H9 (cell line): ENCODE measurements around the gene PVALB. TPM values are rescaled to one million over a fixed set of nuclear protein-coding genes. Genes with fewer than 3 reads are reported as not detected.

ENCODE experiments used
- DNase-seq: peaks from one replicate; pipeline ENCODE4 v3.0.0-alpha.2; 2017
- H2AFZ ChIP-seq: one replicate; pipeline ENCODE4 v1.6.1; 2013; ENCODE audit warnings: mild to moderate bottlenecking, low read length, control low read depth, moderate library complexity
- H2AK5ac ChIP-seq: 2 replicates; pipeline ENCODE4 v1.6.1; 2013; ENCODE audit warnings: low read length, control low read depth, mixed read lengths; ENCODE audit not compliant: insufficient read length
- H2BK120ac ChIP-seq: one replicate; pipeline ENCODE4 v1.6.1; 2013; ENCODE audit warnings: low read depth, mild to moderate bottlenecking, low read length, control low read depth, inconsistent platforms; ENCODE audit not compliant: poor library complexity, severe bottlenecking
- H2BK12ac ChIP-seq: 2 replicates; pipeline ENCODE4 v1.6.1; 2013; ENCODE audit warnings: low read length, control low read depth, mixed read lengths, low read depth; ENCODE audit not compliant: insufficient read length
- H2BK15ac ChIP-seq: 2 replicates; pipeline ENCODE4 v1.6.1; 2013; ENCODE audit warnings: low read depth, low read length, control low read depth
- H2BK20ac ChIP-seq: one replicate; pipeline ENCODE4 v1.6.1; 2013; ENCODE audit warnings: low read depth, mild to moderate bottlenecking, low read length, control low read depth, inconsistent platforms; ENCODE audit not compliant: poor library complexity, severe bottlenecking
- H2BK5ac ChIP-seq: 2 replicates; pipeline ENCODE4 v1.6.1; 2013; ENCODE audit warnings: low read length, control low read depth, mixed read lengths; ENCODE audit not compliant: insufficient read length
- H3K14ac ChIP-seq: 2 replicates; pipeline ENCODE4 v1.6.1; 2013; ENCODE audit warnings: low read length, control low read depth; ENCODE audit not compliant: insufficient read depth
- H3K18ac ChIP-seq: 2 replicates; pipeline ENCODE4 v1.6.1; 2013; ENCODE audit warnings: low read depth, mild to moderate bottlenecking, mixed read lengths, low read length, control low read depth; ENCODE audit not compliant: insufficient read length
- H3K23ac ChIP-seq: 2 replicates; pipeline ENCODE4 v1.6.1; 2013; ENCODE audit warnings: low read length, control low read depth, mixed read lengths, low read depth; ENCODE audit not compliant: insufficient read length
- H3K23me2 ChIP-seq: 2 replicates; pipeline ENCODE4 v1.6.1; 2013; ENCODE audit warnings: low read depth, mild to moderate bottlenecking, mixed read lengths, low read length, control low read depth; ENCODE audit not compliant: insufficient read length, poor library complexity, severe bottlenecking
- H3K27ac ChIP-seq: 2 replicates; pipeline ENCODE4 v1.5.1; 2013; ENCODE audit warnings: low read length, control low read depth, mixed read lengths, low read depth; ENCODE audit not compliant: insufficient read length
- H3K27me3 ChIP-seq: 2 replicates; pipeline ENCODE4 v1.6.1; 2013; ENCODE audit warnings: low read length, control low read depth, inconsistent platforms; ENCODE audit not compliant: insufficient read depth
- H3K4ac ChIP-seq: 2 replicates; pipeline ENCODE4 v1.6.1; 2013; ENCODE audit warnings: low read depth, mild to moderate bottlenecking, control low read depth, inconsistent platforms, low read length, moderate library complexity
- H3K4me1 ChIP-seq: 2 replicates; pipeline ENCODE4 v1.6.1; 2013; ENCODE audit warnings: low read length, control low read depth, inconsistent platforms; ENCODE audit not compliant: insufficient read depth
- H3K4me2 ChIP-seq: 2 replicates; pipeline ENCODE4 v1.6.1; 2013; ENCODE audit warnings: low read length, control low read depth, mixed read lengths; ENCODE audit not compliant: insufficient read length, insufficient read depth
- H3K56ac ChIP-seq: 2 replicates; pipeline ENCODE4 v1.6.1; 2013; ENCODE audit warnings: low read depth, mild to moderate bottlenecking, mixed read lengths, low read length, control low read depth; ENCODE audit not compliant: insufficient read length
- H3K79me1 ChIP-seq: 2 replicates; pipeline ENCODE4 v1.6.1; 2013; ENCODE audit warnings: low read depth, mild to moderate bottlenecking, moderate library complexity, low read length, control low read depth, inconsistent platforms; ENCODE audit not compliant: insufficient read depth, poor library complexity, severe bottlenecking
- H3K79me2 ChIP-seq: 2 replicates; pipeline ENCODE4 v1.6.1; 2013; ENCODE audit warnings: low read length, control low read depth, inconsistent platforms; ENCODE audit not compliant: insufficient read depth
- H3K9ac ChIP-seq: 2 replicates; pipeline ENCODE4 v1.6.1; 2013; ENCODE audit warnings: low read length, control low read depth, mixed read lengths; ENCODE audit not compliant: insufficient read length; ENCODE audit errors: extremely low read depth
- H3K9me3 ChIP-seq: one replicate; pipeline ENCODE4 v1.6.1; 2013; ENCODE audit warnings: low read depth, low read length, inconsistent platforms; ENCODE audit not compliant: control insufficient read depth
- H3T11ph ChIP-seq: one replicate; pipeline ENCODE4 v1.6.1; 2013; ENCODE audit warnings: mild to moderate bottlenecking, low read length, control low read depth, inconsistent platforms
- H4K20me1 ChIP-seq: one replicate; pipeline ENCODE4 v1.6.1; 2013; ENCODE audit not compliant: control insufficient read depth, insufficient read length, insufficient read depth
- H4K5ac ChIP-seq: 2 replicates; pipeline ENCODE4 v1.6.1; 2013; ENCODE audit warnings: low read depth, mild to moderate bottlenecking, mixed read lengths, low read length, control low read depth; ENCODE audit not compliant: insufficient read length
- H4K8ac ChIP-seq: replicated peaks from 2 replicates; pipeline ENCODE4 v1.6.1; 2013; ENCODE audit warnings: low read length, control low read depth, mixed read lengths, low read depth; ENCODE audit not compliant: insufficient read length
- H4K91ac ChIP-seq: 2 replicates; pipeline ENCODE4 v1.6.1; 2013; ENCODE audit warnings: low read depth, mild to moderate bottlenecking, moderate library complexity, mixed read lengths, low read length, control low read depth; ENCODE audit not compliant: insufficient read length
- H3K27ac Mint-ChIP-seq, 3 experiments: 2 replicates in 2 of 3; 3 replicates in 1 of 3; pipeline ENCODE4 v1.8.0; 2020 to 2021; ENCODE audit warnings: mixed read lengths in 3 of 3, mild to moderate bottlenecking in 1 of 3, moderate library complexity in 1 of 3
- H3K27me3 Mint-ChIP-seq: 2 replicates; pipeline ENCODE4 v1.8.0; 2021; ENCODE audit warnings: low read depth, mild to moderate bottlenecking, moderate library complexity, mixed read lengths
- H3K36me3 Mint-ChIP-seq, 3 experiments: 2 replicates in 2 of 3; 3 replicates in 1 of 3; pipeline ENCODE4 v1.8.0; 2020 to 2021; ENCODE audit warnings: low read depth in 3 of 3, mixed read lengths in 3 of 3; ENCODE audit not compliant: insufficient read depth in 1 of 3
- H3K4me1 Mint-ChIP-seq, 2 experiments: 2 replicates each; pipeline ENCODE4 v1.8.0; 2020; ENCODE audit warnings: mixed read lengths in 2 of 2
- H3K4me3 Mint-ChIP-seq, 2 experiments: 2 replicates in 1 of 2; 3 replicates in 1 of 2; pipeline ENCODE4 v1.8.0; 2020 to 2021; ENCODE audit warnings: mild to moderate bottlenecking in 2 of 2, mixed read lengths in 2 of 2, moderate library complexity in 1 of 2
- H3K9me3 Mint-ChIP-seq, 2 experiments: 2 replicates in 1 of 2; 3 replicates in 1 of 2; pipeline ENCODE4 v1.8.0; 2020; ENCODE audit warnings: mild to moderate bottlenecking in 2 of 2, mixed read lengths in 2 of 2, moderate library complexity in 1 of 2
- WGBS: extraction: QIAGEN DNeasy Blood & Tissue Kit; methylation state at CpG from one replicate; pipeline ENCODE4 v1.1.7; 2013; ENCODE audit warnings: missing lambda C conversion rate, low lambda C conversion rate, mixed read lengths; ENCODE audit not compliant: insufficient read length; ENCODE audit errors: extremely low coverage; 5-methylcytosine and 5-hydroxymethylcytosine counted together
- total RNA-seq: library from RNA; stranded (reverse); gene quantifications from 2 replicates; pipeline ENCODE4 v1.2.1, GENCODE V29; 2021
- TF ChIP-seq, protein P1 (sequence below): fragments of 200-600 bp; sonication (generic); conservative IDR thresholded peaks from 3 replicates; pipeline ENCODE4 v1.8.0; 2021; ENCODE audit warnings: antibody characterized with exemption, mild to moderate bottlenecking

The PVALB gene
- total RNA-seq, 1 experiment from 2014 or later = 2.7 TPM

- Histone ChIP-seq H3K27ac (no peak overlapping the region), H3K18ac (no peak overlapping the region), H2AK5ac (no peak overlapping the region), H3T11ph (no peak overlapping the region), H4K20me1 (no peaks in the 10 kb centered on the region), H3K79me2 (no peaks in the 10 kb centered on the region), H3K27me3 (no peaks in the 10 kb centered on the region), H2BK12ac (no peak overlapping the region), H4K5ac (no peak overlapping the region), H2BK15ac (no peak overlapping the region), H3K4ac (no peak overlapping the region), H2AFZ (no peak overlapping the region), H2BK120ac (no peak overlapping the region), H3K23me2 (no peaks in the 10 kb centered on the region), H4K8ac (no peak overlapping the region), H2BK20ac (no peak overlapping the region), H3K56ac (no peak overlapping the region), H3K79me1 (no peaks in the 10 kb centered on the region), H3K14ac (no peak overlapping the region), H3K23ac (no peak overlapping the region), H2BK5ac (no peak overlapping the region), H4K91ac (no peak overlapping the region), H3K9ac (no peak overlapping the region), H3K4me1 (no peaks in the 10 kb centered on the region), H3K9me3 (no peaks in the 10 kb centered on the region), H3K4me2 (no peak overlapping the region)
- Mint-ChIP-seq H3K36me3 (peaks cover 8 to 45% (median 34%) of the 10 kb centered on the region in 3 experiments; a peak in 6 of 7 replicates), H3K4me3 (no peak overlapping the region), H3K27ac (no peak overlapping the region; a peak in 1 of 7 replicates), H3K4me1 (peaks cover 9 to 11% of the 10 kb centered on the region in 2 experiments), H3K9me3 (no peaks in the 10 kb centered on the region), H3K27me3 (no peaks in the 10 kb centered on the region)
- TF ChIP-seq, protein P1, sequence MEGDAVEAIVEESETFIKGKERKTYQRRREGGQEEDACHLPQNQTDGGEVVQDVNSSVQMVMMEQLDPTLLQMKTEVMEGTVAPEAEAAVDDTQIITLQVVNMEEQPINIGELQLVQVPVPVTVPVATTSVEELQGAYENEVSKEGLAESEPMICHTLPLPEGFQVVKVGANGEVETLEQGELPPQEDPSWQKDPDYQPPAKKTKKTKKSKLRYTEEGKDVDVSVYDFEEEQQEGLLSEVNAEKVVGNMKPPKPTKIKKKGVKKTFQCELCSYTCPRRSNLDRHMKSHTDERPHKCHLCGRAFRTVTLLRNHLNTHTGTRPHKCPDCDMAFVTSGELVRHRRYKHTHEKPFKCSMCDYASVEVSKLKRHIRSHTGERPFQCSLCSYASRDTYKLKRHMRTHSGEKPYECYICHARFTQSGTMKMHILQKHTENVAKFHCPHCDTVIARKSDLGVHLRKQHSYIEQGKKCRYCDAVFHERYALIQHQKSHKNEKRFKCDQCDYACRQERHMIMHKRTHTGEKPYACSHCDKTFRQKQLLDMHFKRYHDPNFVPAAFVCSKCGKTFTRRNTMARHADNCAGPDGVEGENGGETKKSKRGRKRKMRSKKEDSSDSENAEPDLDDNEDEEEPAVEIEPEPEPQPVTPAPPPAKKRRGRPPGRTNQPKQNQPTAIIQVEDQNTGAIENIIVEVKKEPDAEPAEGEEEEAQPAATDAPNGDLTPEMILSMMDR = no peak
- peak; percentile 14 for DNase-seq
- no CpG with 5 or more reads among the region's 17 CpGs for WGBS
Measured at GRCh38 chr22:36762687-36763260, 54.1 kb downstream of the PVALB start.
